Activated CD8-positive, alpha-beta T cell treated with anti-CD3 and anti-CD28 coated beads, Interleukin-2, amount 10 ng/mL, durations not matched to agents 7 days and 5 days (primary cell): ENCODE results near the gene LMLN. TPM values are rescaled to one million over a fixed set of nuclear protein-coding genes. Genes with fewer than 3 reads are reported as not detected.
"Not testable (repeated sequence)": the region's sequence is repeated elsewhere in the genome, so short reads cannot be mapped to it uniquely, and the experiment has no call there.

ENCODE experiments used
- ATAC-seq: fragments of 150-1000 bp; cut with Tn5 transposase; one replicate; pipeline ENCODE4 v1.10.0; 2021; ENCODE audit warnings: moderate library complexity
- CTCF ChIA-PET: fragments of 350-600 bp; sonication (Branson Sonifier 250); formaldehyde crosslinking; loops from one replicate; lab custom pipeline; 2021; ENCODE audit warnings: antibody characterized with exemption; lab: Charles Lee
- POLR2A ChIA-PET: fragments of 350-600 bp; sonication (Branson Sonifier 250); formaldehyde crosslinking; loops from one replicate; lab custom pipeline; 2021; ENCODE audit warnings: antibody characterized with exemption; lab: Charles Lee
- DNase-seq: peaks from one replicate; pipeline ENCODE4 v3.0.0-alpha.2; 2020
- H3K27ac Mint-ChIP-seq: one replicate; pipeline ENCODE4 v1.8.0; 2021; ENCODE audit warnings: mild to moderate bottlenecking, mixed read lengths
- H3K27me3 Mint-ChIP-seq: one replicate; pipeline ENCODE4 v1.8.0; 2021; ENCODE audit warnings: low read depth, mixed read lengths
- H3K36me3 Mint-ChIP-seq: one replicate; pipeline ENCODE4 v1.8.0; 2021; ENCODE audit warnings: low read depth, mixed read lengths
- H3K4me1 Mint-ChIP-seq: one replicate; pipeline ENCODE4 v1.8.0; 2021; ENCODE audit warnings: low read depth, mixed read lengths
- H3K4me3 Mint-ChIP-seq: one replicate; pipeline ENCODE4 v1.8.0; 2021; ENCODE audit warnings: mild to moderate bottlenecking, mixed read lengths
- H3K9me3 Mint-ChIP-seq: one replicate; pipeline ENCODE4 v1.8.0; 2022; ENCODE audit warnings: mixed read lengths; ENCODE audit not compliant: insufficient read depth
- total RNA-seq, 2 experiments: library from RNA; stranded (reverse); gene quantifications; one replicate each; pipeline ENCODE4 v1.2.3, GENCODE V29; 2021

LMLN gene, protein sequence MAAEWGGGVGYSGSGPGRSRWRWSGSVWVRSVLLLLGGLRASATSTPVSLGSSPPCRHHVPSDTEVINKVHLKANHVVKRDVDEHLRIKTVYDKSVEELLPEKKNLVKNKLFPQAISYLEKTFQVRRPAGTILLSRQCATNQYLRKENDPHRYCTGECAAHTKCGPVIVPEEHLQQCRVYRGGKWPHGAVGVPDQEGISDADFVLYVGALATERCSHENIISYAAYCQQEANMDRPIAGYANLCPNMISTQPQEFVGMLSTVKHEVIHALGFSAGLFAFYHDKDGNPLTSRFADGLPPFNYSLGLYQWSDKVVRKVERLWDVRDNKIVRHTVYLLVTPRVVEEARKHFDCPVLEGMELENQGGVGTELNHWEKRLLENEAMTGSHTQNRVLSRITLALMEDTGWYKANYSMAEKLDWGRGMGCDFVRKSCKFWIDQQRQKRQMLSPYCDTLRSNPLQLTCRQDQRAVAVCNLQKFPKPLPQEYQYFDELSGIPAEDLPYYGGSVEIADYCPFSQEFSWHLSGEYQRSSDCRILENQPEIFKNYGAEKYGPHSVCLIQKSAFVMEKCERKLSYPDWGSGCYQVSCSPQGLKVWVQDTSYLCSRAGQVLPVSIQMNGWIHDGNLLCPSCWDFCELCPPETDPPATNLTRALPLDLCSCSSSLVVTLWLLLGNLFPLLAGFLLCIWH
- 1 to 10 TPM; 4.0 to 6.0 TPM for total RNA-seq

DNA sequence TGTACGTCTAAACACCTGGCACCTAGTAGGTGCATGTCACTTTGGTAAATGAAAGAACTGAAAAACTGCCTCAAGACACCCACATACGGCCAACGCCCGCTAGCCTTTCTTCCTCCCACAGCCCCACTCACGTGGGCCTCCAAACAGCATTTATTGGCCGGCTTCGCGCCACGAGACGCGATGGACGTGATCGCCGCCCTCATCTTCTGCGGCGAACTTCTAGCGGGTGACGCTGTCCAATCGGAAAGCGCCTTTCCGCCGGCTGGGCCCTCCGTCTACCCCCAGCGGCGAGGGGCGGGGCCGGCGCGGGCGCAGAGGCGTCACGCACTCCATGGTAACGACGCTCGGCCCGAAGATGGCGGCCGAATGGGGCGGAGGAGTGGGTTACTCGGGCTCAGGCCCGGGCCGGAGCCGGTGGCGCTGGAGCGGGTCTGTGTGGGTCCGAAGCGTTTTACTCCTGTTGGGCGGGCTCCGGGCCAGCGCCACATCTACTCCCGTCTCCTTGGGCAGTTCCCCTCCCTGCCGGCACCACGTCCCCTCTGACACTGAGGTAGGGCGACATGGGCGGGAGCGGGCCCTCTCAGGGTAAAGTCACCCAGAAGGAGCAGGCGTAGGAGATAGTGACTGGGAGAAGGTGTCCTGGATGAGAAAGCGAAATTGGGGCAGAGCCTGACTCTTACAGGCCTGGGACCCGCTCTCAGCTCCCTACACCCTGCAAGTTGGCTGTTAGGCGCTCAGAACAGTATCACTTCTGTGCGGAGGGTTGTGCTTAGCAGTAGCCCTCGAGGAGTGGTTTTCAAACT lies at the start of gene LMLN:
LMLN (plus strand) TSS at position 327 of the 803 bp plus-strand sequence; CDS start at position 356, 29 bp downstream.
- Mint-ChIP-seq H3K27me3 (no peaks in the 10 kb centered on the region), H3K4me3 (peak within 1 kb of the TSS; percentile 91), H3K36me3 (peaks cover 32% of the 10 kb centered on the region), H3K27ac (peak within 1 kb of the TSS; percentile 93), H3K4me1 (peaks cover 60% of the 10 kb centered on the region), H3K9me3 (no peaks in the 10 kb centered on the region)
- ATAC-seq (peak; percentile 94), DNase-seq (peak; percentile 97)
- POLR2A ChIA-PET = no interaction called here
- CTCF ChIA-PET = no interaction called here

DNA sequence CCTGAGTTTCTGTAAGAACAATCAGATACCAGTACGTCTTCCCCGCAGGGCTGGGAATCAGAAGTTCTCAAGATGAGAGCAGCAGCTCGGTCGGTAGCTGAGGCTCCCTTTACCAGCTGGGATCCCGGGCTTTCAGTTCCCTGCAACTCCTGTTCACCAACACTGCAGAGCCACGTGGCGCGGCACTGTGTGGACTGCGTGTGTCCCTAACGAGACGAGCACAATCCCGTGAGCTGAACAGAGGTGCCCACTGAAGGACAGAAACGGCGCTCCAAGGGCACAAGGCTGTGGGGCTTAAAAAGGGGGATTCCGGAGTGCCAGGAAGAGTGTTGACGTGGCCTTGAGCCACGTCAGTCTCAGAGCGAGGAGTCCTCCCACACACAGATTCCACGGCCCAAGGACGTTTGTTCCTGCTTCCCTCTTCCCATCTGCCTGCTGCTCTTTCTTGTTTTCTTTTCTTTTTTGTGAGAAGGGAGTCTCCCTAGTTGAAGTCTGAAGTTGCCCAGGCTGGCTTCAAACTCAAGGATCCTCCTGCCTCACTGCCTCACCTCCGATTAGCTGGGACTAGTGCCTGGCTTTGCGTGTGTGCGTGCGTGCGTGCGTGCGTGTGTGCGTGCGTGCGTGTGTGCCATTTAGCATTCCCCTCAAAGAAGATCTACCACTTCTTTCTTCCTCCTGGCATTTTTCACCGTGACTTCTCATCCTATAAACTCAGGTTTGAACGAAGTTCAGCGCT lies 47.1 kb upstream of the LMLN start:
- CTCF ChIA-PET = interaction anchor here (1.7 to 2.3 kb wide), 1 partner anchor 30 kb away, joined by 6 to 8 read pairs; no protein-coding TSS in a partner anchor
- Mint-ChIP-seq H3K27me3 (no peaks in the 10 kb centered on the region), H3K9me3 (no peaks in the 10 kb centered on the region), H3K4me1 (no peaks in the 10 kb centered on the region), H3K36me3 (no peaks in the 10 kb centered on the region), H3K4me3 (no peak overlapping the region), H3K27ac (no peak overlapping the region)
- ATAC-seq (no peak), DNase-seq (no peak)
- POLR2A ChIA-PET = interaction anchor here (0.7 kb wide), 1 partner anchor 59 kb away, joined by 3 read pairs; no protein-coding TSS in a partner anchor

DNA sequence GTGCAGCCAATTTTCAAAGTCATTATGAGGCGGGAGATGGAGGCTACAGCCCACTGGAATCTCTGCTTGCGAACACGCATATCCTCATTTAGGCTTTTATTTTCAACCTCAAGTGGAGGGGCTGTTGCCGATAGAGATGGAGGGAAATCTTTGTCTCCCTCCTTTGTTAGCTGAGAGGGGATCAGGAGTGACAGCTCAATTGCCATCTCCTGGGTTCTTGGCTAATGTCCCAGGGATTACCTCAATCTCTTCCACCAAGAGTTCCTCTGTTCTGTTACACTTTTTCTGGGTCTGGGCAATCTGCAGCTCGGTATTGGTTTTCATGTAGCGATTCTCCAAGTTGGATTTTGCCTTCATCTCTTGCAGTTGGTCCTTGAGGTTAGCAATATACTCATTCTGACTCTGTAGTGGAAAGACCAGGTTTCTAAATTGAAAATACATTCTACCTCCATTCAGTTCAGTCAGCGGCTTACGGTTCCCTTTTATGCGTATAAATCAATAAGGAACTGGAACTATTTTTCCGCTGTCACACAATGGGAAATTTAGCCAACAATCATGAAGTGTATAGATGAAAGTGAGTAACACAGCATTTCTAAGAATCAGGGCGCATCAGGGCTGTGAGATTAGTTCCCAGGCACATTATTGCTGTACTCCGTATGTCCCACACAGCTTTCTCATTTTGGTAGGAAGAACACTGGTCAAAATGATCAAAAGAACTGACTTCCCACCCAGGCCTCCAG lies 46.2 kb upstream of the LMLN start:
- POLR2A ChIA-PET = no interaction called here
- Mint-ChIP-seq H3K9me3 (no peaks in the 10 kb centered on the region), H3K27me3 (no peaks in the 10 kb centered on the region), H3K4me1 (no peaks in the 10 kb centered on the region), H3K36me3 (no peaks in the 10 kb centered on the region), H3K4me3 (no peak overlapping the region), H3K27ac (no peak overlapping the region)
- DNase-seq (no peak), ATAC-seq (no peak)
- CTCF ChIA-PET = interaction anchor here (1.7 kb wide), 1 partner anchor 29 kb away, joined by 6 read pairs; no protein-coding TSS in a partner anchor

DNA sequence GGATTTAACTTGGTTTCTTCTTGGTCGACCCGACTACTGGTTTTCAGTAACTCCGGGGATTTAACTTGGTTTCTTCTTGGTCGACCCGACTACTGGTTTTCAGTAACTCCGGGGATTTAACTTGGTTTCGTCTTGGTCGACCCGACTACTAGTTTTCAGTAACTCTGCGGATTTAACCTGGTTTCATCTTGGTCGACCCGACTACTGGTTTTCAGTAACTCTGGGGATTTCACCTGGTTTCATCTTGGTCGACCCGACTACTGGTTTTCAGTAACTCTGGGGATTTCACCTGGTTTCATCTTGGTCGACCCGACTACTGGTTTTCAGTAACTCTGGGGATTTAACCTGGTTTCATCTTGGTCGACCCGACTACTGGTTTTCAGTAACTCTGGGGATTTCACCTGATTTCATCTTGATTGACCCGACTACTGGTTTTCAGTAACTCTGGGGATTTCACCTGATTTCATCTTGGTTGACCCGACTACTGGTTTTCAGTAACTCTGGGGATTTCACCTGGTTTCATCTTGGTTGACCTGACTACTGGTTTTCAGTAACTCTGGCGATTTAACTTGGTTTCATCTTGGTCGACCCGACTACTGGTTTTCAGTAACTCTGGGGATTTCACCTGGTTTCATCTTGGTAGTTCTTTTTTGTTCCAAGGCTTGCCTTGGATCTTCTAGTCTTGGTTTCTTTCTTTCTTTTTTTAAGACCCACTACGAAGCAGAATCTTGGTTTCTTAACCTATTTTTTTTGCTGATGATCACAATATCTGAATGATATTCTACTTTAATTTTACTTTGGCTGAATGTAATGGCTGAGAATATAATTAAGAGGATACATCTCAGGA lies 38.4 kb upstream of the LMLN start:
- H3K27me3 Mint-ChIP-seq, H3K27ac Mint-ChIP-seq, H3K4me3 Mint-ChIP-seq, H3K4me1 Mint-ChIP-seq, CTCF ChIA-PET, H3K36me3 Mint-ChIP-seq, DNase-seq, H3K9me3 Mint-ChIP-seq, ATAC-seq, POLR2A ChIA-PET: not testable (repeated sequence)

DNA sequence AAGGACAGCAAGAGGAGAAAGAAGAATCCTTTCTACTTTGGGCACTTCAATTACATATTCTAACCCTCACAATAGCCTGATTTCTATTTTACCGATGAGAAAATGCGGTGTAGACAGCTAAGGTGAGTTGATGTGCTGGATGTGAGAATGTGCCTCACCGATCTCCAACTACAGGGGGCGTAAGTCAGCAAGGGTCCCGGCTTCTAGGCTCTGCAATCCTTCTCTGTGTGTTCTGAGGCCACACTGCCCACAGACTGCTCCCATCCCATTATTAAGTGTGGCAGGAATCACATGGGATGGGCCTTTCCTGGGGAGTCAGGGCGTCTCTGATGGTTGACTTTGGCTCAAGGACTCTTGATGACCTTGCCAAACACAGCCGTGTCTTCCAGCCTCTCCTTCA lies 33.6 kb upstream of the LMLN start:
- DNase-seq = no peak
- CTCF ChIA-PET = interaction anchor here (1.4 to 2.8 kb wide), 2 partner anchors 16 to 20 kb away, joined by 3 to 9 read pairs; no protein-coding TSS in a partner anchor
- Mint-ChIP-seq H3K27ac (no peak overlapping the region), H3K9me3 (no peaks in the 10 kb centered on the region), H3K4me3 (no peak overlapping the region), H3K27me3 (no peaks in the 10 kb centered on the region), H3K4me1 (no peaks in the 10 kb centered on the region), H3K36me3 (peaks cover 9% of the 10 kb centered on the region)
- POLR2A ChIA-PET = no interaction called here
- no peak for ATAC-seq

DNA sequence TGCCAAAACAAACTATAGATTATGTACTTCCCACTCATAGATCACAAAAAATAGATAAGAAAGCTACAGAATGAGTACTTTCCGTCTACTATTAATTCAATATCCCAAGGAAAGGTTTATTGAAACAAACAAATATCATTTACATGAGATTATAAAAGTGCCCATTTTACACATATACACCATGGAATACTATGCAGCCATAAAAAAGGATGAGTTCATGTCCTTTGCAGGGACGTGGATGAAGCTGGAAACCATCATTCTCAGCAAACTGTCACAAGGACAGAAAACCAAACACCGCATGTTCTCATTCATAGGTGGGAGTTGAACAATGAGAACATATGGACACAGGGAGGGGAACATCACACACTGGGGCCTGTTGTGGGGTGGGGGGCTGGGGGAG lies 32.4 kb upstream of the LMLN start:
- ATAC-seq, H3K9me3 Mint-ChIP-seq, POLR2A ChIA-PET, H3K4me1 Mint-ChIP-seq, H3K27me3 Mint-ChIP-seq, H3K4me3 Mint-ChIP-seq, DNase-seq, H3K36me3 Mint-ChIP-seq, H3K27ac Mint-ChIP-seq: not testable (repeated sequence)
- CTCF ChIA-PET = interaction anchor here (1.5 to 2.8 kb wide), 2 partner anchors 21 to 144 kb away, joined by 3 to 9 read pairs; no protein-coding TSS in a partner anchor

DNA sequence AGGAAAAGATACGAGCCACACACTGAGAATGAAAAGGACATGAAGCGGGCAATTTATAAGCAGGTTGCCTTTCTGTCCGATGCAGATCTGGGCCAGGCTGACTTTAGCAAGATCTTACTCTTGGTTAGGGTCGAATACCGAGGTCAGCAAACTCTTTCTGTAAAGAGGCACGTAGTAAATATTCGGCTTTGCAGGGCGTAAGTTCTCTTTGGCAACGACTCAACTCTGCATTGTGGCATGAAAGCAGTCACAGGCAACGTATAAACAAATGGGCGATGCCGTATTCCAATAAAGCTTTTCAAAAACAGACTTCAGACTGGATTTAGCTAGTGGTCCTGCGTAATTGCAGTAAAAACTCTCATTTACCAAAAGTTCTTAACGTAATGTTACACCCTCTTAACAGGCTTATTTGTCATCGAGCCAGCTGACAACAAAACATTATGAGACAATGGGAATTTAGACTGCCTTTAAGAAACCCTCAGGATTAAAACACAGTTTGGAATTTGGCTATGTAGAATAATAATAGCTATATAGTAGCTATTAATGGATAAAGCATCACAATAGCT lies 23.1 kb upstream of the LMLN start:
- POLR2A ChIA-PET = no interaction called here
- Mint-ChIP-seq H3K36me3 (no peaks in the 10 kb centered on the region), H3K9me3 (no peaks in the 10 kb centered on the region), H3K4me1 (peaks cover 5% of the 10 kb centered on the region), H3K27ac (no peak overlapping the region), H3K27me3 (no peaks in the 10 kb centered on the region), H3K4me3 (no peak overlapping the region)
- CTCF ChIA-PET = interaction anchor here (2.0 kb wide), 1 partner anchor 31 kb away, joined by 8 read pairs; no protein-coding TSS in a partner anchor
- ATAC-seq (no peak), DNase-seq (no peak)

DNA sequence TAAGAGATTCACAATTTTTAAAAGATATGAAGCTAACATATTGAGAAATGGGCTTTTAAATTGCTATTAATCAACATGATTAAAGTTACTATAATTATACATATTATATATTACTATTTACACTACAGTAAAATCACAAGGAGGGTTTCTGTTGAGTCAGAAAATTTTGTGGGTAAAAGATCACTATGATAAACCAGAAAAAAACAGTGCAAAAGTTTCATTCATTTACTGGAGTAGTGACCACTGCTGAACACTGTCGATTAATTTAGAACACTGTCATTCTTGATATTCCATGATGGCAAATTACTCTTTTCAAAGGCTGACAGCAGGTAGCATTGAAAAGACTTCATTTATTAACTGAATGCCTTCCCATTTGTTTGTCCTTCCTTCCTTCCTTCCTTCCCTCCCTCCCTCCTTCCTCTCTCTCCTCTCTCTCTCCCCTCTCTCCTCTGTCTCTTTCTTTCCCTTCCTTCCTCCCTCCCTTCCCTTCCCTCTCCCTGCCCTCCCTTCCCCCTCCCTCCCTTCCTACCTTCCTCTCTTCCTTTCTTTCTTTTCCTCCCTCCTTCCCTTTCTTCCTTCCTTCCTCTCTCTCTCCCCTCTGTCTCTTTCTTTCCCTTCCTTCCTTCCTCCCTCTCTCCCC lies 19.2 kb upstream of the LMLN start:
- CTCF ChIA-PET = interaction anchor here (1.3 kb wide), 1 partner anchor 9 kb away, joined by 3 read pairs; the partner anchor contains the start of gene RPL35A

DNA sequence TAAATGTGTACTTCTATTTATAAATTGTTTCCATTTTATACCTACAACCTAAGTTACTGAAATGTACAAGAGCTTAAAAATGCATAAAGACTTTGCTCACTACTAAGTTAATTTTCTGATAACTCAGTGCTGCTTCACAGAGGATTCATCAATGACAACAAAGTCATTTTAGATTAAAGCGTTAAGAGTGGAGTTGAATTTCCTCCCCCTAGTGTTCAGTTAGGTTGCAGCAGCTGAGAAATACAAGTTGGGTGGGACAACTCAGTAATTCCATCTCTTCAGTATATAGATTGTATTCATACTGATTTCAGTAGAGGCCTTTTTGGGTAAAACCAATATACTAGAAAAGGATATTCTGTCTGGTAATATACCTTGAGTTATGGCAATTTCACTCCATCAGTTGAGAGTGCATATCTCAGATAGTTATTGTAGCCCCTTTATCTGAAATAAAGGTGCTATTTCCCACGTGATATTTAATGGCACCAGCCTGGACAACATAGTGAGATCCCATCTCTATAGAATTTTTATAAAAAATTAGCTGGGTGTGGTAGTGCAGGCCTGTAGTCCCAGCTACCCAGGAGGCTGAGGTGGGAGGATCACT lies 17.0 kb upstream of the LMLN start:
- H3K9me3 Mint-ChIP-seq = no peaks in the 10 kb centered on the region
- DNase-seq (peak; percentile 60), ATAC-seq (peak; percentile 76)
- no peaks in the 10 kb centered on the region for H3K27me3 Mint-ChIP-seq
- ChIA-PET CTCF (interaction anchor here (0.7 to 2.9 kb wide), 16 partner anchors 8 to 137 kb away, joined by 3 to 31 read pairs (median 4); no protein-coding TSS in a partner anchor), POLR2A (no interaction called here)
- no peak overlapping the region for H3K27ac Mint-ChIP-seq
- H3K36me3 Mint-ChIP-seq = no peaks in the 10 kb centered on the region
- H3K4me3 Mint-ChIP-seq = no peak overlapping the region
- H3K4me1 Mint-ChIP-seq = peaks cover 7% of the 10 kb centered on the region

More for the DNA sequence above, 19.2 kb upstream of the LMLN start:
- H3K4me3 Mint-ChIP-seq = no peak overlapping the region
- H3K27ac Mint-ChIP-seq = no peak overlapping the region
- H3K4me1 Mint-ChIP-seq = peaks cover 7% of the 10 kb centered on the region
- POLR2A ChIA-PET = no interaction called here
- no peaks in the 10 kb centered on the region for H3K27me3 Mint-ChIP-seq
- no peaks in the 10 kb centered on the region for H3K9me3 Mint-ChIP-seq
- ATAC-seq = no peak
- DNase-seq = no peak
- H3K36me3 Mint-ChIP-seq = no peaks in the 10 kb centered on the region
